Nasal cavity respiratory epithelium epithelial cell of viscerocranial mucosa (primary cell): ENCODE results near the gene CCNT2. TPM values are rescaled to one million over a fixed set of nuclear protein-coding genes. Genes with fewer than 3 reads are reported as not detected.

Source experiments
- total RNA-seq: library from RNA; depleted of rRNA; stranded (reverse); fragments of >200 nt; gene quantifications from 2 replicates; pipeline ENCODE4 v1.2.3, GENCODE V29; 2014

CCNT2 gene
- 27.3 and 43.1 TPM in 2 replicates for total RNA-seq

DNA sequence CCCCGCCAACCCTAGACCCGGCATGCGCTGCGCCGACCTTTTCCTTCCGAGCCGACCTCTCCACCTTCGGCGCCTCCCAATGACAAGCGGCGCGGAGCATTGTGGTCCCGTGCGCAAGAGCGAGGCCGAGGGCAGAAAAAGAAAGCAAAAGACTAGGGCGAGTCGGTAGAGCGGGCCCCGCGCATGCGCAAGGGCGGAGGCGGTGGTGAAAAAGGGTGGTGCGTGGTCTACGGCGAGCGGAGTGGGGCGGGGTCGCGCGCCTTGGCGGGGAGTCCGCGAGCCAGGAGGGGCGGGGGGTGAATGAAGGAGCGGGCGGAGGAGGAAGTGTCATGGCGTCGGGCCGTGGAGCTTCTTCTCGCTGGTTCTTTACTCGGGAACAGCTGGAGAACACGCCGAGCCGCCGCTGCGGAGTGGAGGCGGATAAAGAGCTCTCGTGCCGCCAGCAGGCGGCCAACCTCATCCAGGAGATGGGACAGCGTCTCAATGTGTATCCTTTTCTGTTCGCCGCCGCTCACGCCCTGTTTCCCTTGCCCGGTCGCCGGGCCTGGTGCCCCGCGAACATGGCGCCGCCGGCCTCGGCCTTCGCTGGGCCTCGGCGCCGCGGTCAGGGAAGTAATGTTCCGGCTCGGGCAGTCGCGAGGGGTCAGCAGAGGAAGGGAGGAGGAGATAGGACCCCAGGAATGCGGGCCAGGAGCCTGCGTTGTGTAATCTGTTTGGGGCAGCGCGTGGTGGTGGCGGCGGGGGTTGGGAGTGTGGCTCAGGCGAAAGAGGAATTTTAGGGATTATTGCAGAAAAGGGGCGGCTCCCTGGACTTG, at the start of gene CCNT2:
Gene CCNT2, plus strand, starts transcription at position 297 of the 815 bp plus-strand sequence. Its CDS starts 33 bp downstream, at position 330.

Other genes with a start within 250 kb of the CCNT2 start
- not detected in 2 replicates for gene TMEM163, start 199.8 kb upstream of the CCNT2 start, total RNA-seq
- gene ACMSD, start 80.2 kb upstream of the CCNT2 start, total RNA-seq = not detected in 2 replicates
- not detected in 2 replicates for gene MAP3K19, start 128.6 kb downstream of the CCNT2 start, total RNA-seq
- 136 and 144 TPM in 2 replicates for gene RAB3GAP1, start 133.5 kb downstream of the CCNT2 start, total RNA-seq